Activated T-cell treated with anti-CD3 and anti-CD28 coated beads, Interleukin-2, amount 50 U/mL, for 1 hour (primary cell): ENCODE data around the gene RNF34.

ENCODE experiments used
- DNase-seq: peaks from one replicate; pipeline ENCODE4 v3.0.0-alpha.2; 2020

RNF34 gene

DNA sequence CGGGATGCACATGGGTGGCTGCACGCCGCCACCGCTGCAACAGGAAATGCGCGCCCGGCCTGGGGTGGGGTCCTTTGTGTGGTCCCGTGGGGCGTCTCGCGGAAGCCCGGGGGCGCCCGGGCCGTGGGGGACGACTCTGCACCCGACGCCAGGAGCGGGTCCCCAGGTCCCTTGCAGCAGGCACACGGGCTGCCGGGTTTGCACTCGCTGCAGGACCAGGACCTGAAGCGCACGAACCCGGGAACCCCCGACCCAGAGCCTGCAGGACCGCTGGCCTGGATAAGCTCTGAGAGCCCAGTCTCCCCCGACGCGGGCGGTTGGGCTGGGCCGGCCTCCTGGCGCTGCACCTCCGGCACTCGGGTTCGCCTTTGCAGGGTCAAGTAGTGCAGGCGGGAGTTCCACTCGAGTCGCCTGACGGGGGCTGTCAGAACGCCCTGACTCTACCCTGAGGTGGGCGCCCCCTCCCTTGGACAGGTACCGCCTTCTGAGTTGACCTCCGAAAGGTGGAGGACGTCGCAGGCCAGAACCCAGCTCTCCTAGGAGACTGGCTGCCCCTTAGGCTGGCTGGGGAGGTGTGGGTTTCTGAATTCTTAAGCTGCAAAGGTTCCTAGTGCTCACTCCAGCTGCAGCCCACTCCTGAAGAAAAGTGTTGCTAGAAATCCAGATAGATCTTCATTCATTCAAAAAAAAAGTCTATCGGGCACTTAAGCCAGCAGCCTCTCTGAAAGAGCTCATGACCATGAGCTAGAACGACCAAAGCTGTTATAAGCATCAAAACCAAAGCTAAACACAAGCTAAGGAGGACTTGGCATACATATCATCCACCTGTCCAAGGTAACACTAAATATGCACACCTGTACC lies 68.0 kb downstream of the RNF34 start:
- DNase-seq, result no peak

GRCh38 chr12:121468499-121468801 lies 68.5 kb downstream of the RNF34 start:
- DNase-seq, result no peak

- no peak for DNase-seq
Measured at GRCh38 chr12:121470751-121471150, 70.8 kb downstream of the RNF34 start.

- DNase-seq, result no peak
Measured at GRCh38 chr12:121472150-121472905, 72.4 kb downstream of the RNF34 start.
